IMR-90 (cell line): Measurements from ENCODE around the gene HOXC12.

Source experiments
- POLR2A ChIP-seq: IDR thresholded peaks from 2 replicates; pipeline ENCODE4 v1.6.1; 2012; ENCODE audit warnings: mild to moderate bottlenecking, low read depth, low read length
- SMC3 ChIP-seq: fragments of 150-350 bp; IDR thresholded peaks from 2 replicates; pipeline ENCODE4 v1.6.1; 2016; ENCODE audit warnings: low read depth, mild to moderate bottlenecking, antibody characterized with exemption, low read length, moderate library complexity
- TF ChIP-seq, protein P1 (sequence below): conservative IDR thresholded peaks from 2 replicates; pipeline ENCODE4 v1.5.1; 2012; ENCODE audit warnings: mild to moderate bottlenecking, low read depth, low read length, improper control_type of control experiment
- TF ChIP-seq, protein P2 (sequence below): fragments of 150-350 bp; IDR thresholded peaks from 2 replicates; pipeline ENCODE4 v1.6.1; 2017; ENCODE audit warnings: mild to moderate bottlenecking, antibody characterized with exemption, low read length, low read depth

DNA sequence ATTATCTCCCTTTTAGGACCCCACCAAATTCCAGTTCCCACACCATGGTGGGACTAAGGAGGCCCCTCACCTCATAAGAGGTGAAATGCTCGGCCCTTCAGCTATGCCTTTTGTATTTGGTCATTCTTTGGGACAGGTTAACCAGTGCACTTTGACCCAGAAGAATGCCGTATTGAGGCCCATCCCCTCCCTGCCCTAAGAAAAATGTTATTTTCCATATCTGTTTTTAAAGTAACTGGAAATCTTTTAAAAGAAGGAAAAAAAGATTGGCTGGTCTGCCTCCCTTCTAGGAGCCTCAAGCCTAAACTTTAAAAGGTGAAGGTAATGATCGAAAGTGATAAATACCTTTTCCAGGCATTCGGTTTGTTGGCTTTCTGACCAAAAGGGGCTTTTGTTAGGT, 21.8 kb upstream of the HOXC12 start:
- TF ChIP-seq, protein P1, sequence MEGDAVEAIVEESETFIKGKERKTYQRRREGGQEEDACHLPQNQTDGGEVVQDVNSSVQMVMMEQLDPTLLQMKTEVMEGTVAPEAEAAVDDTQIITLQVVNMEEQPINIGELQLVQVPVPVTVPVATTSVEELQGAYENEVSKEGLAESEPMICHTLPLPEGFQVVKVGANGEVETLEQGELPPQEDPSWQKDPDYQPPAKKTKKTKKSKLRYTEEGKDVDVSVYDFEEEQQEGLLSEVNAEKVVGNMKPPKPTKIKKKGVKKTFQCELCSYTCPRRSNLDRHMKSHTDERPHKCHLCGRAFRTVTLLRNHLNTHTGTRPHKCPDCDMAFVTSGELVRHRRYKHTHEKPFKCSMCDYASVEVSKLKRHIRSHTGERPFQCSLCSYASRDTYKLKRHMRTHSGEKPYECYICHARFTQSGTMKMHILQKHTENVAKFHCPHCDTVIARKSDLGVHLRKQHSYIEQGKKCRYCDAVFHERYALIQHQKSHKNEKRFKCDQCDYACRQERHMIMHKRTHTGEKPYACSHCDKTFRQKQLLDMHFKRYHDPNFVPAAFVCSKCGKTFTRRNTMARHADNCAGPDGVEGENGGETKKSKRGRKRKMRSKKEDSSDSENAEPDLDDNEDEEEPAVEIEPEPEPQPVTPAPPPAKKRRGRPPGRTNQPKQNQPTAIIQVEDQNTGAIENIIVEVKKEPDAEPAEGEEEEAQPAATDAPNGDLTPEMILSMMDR: no peak
- no peak for TF ChIP-seq POLR2A
- no peak for TF ChIP-seq SMC3
- TF ChIP-seq, protein P2, sequence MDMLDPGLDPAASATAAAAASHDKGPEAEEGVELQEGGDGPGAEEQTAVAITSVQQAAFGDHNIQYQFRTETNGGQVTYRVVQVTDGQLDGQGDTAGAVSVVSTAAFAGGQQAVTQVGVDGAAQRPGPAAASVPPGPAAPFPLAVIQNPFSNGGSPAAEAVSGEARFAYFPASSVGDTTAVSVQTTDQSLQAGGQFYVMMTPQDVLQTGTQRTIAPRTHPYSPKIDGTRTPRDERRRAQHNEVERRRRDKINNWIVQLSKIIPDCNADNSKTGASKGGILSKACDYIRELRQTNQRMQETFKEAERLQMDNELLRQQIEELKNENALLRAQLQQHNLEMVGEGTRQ: no peak
